Activated naive CD8-positive, alpha-beta T cell (primary cell): ENCODE results near the gene RGPD6.
"Not testable (repeated sequence)": the region's sequence is repeated elsewhere in the genome, so short reads cannot be mapped to it uniquely, and the experiment has no call there.

Experiments used
- H3K27ac Mint-ChIP-seq: one replicate; pipeline ENCODE4 v1.8.0; 2021; ENCODE audit warnings: mixed read lengths
- H3K27me3 Mint-ChIP-seq: one replicate; pipeline ENCODE4 v1.8.0; 2021; ENCODE audit warnings: mixed read lengths
- H3K36me3 Mint-ChIP-seq: one replicate; pipeline ENCODE4 v1.8.0; 2021; ENCODE audit warnings: mixed read lengths
- H3K4me1 Mint-ChIP-seq: one replicate; pipeline ENCODE4 v1.8.0; 2021; ENCODE audit warnings: low read depth, mixed read lengths
- H3K4me3 Mint-ChIP-seq: one replicate; pipeline ENCODE4 v1.8.0; 2021; ENCODE audit warnings: mild to moderate bottlenecking, mixed read lengths
- H3K9me3 Mint-ChIP-seq: one replicate; pipeline ENCODE4 v1.8.0; 2021; ENCODE audit warnings: low read depth, mixed read lengths

The RGPD6 gene

DNA sequence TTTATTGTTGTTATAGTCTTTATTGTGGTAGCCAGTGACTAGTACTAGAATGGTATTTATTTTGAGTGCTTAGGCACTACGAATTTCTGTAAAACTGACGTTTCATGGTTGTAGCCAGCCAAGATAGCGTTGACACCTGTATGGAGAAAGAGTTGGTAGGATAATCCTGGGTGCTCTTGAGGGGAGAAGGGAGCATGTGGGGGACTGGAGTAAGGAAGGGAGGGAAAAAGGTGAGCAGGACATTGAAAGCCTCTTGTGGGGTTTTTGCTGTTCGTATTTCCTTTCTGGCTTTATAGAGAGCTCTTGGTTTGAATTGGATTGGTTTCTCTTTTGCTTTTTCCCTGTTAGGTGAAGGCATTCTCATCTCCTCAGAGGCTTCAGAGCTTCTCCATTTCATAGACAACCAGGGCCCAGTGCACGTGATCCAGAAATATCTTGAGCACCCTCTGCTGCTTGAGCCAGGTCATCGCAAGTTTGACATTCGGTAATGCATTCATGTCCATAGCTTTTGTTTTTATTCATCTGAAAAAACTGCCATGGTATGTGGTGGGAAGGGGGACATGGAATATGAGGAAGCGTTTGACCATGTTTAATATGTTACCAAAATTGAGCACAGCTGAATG, 77.2 kb downstream of the RGPD6 start:
- not testable (repeated sequence) for H3K4me3 Mint-ChIP-seq, H3K36me3 Mint-ChIP-seq, H3K27ac Mint-ChIP-seq, H3K9me3 Mint-ChIP-seq, H3K27me3 Mint-ChIP-seq, H3K4me1 Mint-ChIP-seq

- not testable (repeated sequence) for H3K36me3 Mint-ChIP-seq, H3K27ac Mint-ChIP-seq, H3K4me3 Mint-ChIP-seq, H3K27me3 Mint-ChIP-seq, H3K9me3 Mint-ChIP-seq, H3K4me1 Mint-ChIP-seq
Measured at GRCh38 chr2:110496027-110496426, 81.0 kb downstream of the RGPD6 start.

DNA sequence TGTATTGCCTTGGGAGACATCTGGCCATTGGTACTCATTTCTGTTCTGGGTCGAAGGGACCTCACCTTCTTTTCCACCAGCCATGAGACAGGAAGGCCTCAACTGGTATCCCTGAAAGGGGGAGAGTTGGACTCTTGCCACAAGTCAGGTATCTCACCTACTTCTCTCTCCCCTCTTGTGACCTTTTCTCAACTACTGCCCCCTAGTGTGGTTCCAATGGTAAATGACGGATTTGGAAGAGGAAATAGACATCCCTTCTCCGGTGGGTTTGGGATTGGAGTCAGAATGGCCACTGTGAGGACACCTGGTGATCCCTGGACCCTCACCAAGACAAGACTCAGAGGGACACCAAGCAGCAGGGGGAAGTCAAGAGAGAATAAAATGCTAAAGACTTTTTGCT, 82.5 kb downstream of the RGPD6 start:
- H3K27ac Mint-ChIP-seq, H3K27me3 Mint-ChIP-seq, H3K4me3 Mint-ChIP-seq, H3K4me1 Mint-ChIP-seq, H3K36me3 Mint-ChIP-seq, H3K9me3 Mint-ChIP-seq: not testable (repeated sequence)

DNA sequence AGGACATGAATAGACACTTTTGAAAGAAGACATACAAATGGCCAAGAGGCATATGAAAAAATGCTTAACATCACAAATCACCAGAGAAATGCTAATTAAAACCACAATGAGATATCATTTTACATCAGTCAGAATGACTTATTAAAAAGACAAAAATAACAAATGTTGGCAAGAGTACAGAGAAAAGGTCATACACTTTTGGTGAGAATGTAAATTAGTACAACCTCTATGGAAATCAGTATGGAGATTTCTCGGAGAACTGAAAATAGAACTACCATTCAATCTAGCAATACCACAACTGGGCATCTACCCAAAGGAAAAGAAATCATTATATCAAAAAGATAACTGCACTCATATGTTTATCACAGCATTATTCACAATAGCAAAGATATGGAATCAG, 88.0 kb downstream of the RGPD6 start:
- not testable (repeated sequence) for H3K9me3 Mint-ChIP-seq, H3K4me3 Mint-ChIP-seq, H3K36me3 Mint-ChIP-seq, H3K27me3 Mint-ChIP-seq, H3K4me1 Mint-ChIP-seq, H3K27ac Mint-ChIP-seq

- not testable (repeated sequence) for H3K9me3 Mint-ChIP-seq, H3K4me1 Mint-ChIP-seq, H3K4me3 Mint-ChIP-seq, H3K36me3 Mint-ChIP-seq, H3K27ac Mint-ChIP-seq, H3K27me3 Mint-ChIP-seq
Measured at GRCh38 chr2:110482697-110483096, 94.3 kb downstream of the RGPD6 start.

- H3K9me3 Mint-ChIP-seq, H3K36me3 Mint-ChIP-seq, H3K27me3 Mint-ChIP-seq, H3K27ac Mint-ChIP-seq, H3K4me1 Mint-ChIP-seq, H3K4me3 Mint-ChIP-seq: not testable (repeated sequence)
Measured at GRCh38 chr2:110481200-110481599, 95.8 kb downstream of the RGPD6 start.

DNA sequence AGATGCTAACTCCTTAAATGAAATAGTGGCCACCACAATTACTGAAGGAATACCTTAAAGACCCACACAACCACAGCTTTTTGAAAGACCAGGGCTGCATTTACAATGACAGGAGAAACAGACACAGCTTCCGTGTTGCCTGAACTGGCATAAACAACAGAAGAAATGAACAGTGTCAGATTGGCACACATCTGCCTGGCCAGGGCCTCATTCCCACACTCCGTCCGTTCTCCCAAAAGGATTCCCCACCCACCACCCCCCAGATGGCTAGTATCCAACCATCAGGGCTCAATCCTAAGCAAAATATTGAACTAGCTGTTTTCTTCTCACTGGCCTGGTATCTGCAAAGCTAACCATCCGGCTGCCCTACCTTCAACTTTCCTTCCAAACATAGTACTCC, 96.9 kb downstream of the RGPD6 start:
- not testable (repeated sequence) for H3K4me3 Mint-ChIP-seq, H3K36me3 Mint-ChIP-seq, H3K27me3 Mint-ChIP-seq, H3K9me3 Mint-ChIP-seq, H3K4me1 Mint-ChIP-seq, H3K27ac Mint-ChIP-seq

- H3K27me3 Mint-ChIP-seq, H3K4me1 Mint-ChIP-seq, H3K4me3 Mint-ChIP-seq, H3K9me3 Mint-ChIP-seq, H3K36me3 Mint-ChIP-seq, H3K27ac Mint-ChIP-seq: not testable (repeated sequence)
Measured at GRCh38 chr2:110477370-110477769, 99.7 kb downstream of the RGPD6 start.

GRCh38 chr2:110476952-110477351, 100.1 kb downstream of the RGPD6 start:
- H3K4me1 Mint-ChIP-seq, H3K36me3 Mint-ChIP-seq, H3K27me3 Mint-ChIP-seq, H3K27ac Mint-ChIP-seq, H3K9me3 Mint-ChIP-seq, H3K4me3 Mint-ChIP-seq: not testable (repeated sequence)

GRCh38 chr2:110475627-110476359, 101.2 kb downstream of the RGPD6 start:
- H3K4me3 Mint-ChIP-seq, H3K9me3 Mint-ChIP-seq, H3K27ac Mint-ChIP-seq, H3K27me3 Mint-ChIP-seq, H3K4me1 Mint-ChIP-seq, H3K36me3 Mint-ChIP-seq: not testable (repeated sequence)

DNA sequence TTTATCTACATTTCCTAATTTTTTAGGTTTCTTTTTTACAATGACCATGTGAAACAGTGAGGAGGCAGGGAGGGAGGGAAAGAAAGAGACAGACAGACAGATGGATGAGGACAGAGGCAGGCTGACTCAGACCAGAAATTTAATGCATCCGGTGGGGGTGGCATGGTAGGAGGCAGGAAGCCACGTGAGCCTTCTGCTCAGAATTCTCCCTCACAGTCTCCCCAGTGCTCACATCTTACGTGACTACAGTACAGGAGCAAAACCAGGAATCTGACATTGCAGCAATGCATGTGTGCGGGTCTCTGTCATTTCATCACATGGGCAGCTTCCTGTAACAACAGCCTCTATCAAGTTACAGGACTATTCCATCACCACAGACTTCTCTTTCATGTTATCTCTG, 102.1 kb downstream of the RGPD6 start:
- not testable (repeated sequence) for H3K4me1 Mint-ChIP-seq, H3K27me3 Mint-ChIP-seq, H3K9me3 Mint-ChIP-seq, H3K36me3 Mint-ChIP-seq, H3K27ac Mint-ChIP-seq, H3K4me3 Mint-ChIP-seq

DNA sequence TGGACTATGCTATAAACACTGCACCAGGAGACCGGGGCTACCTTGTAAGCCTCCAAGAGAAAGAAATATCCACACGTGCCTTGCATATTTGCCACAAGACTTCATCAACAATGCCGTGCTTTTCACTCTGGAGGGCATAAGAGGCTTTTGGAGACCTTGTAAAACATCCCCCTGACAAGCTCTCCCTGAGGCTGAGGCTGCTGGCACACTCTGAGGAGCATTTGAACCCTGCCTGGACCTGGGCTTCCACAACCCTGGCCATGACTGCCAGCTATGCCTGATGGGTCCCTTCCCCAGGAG, 104.0 kb downstream of the RGPD6 start:
- H3K27me3 Mint-ChIP-seq, H3K9me3 Mint-ChIP-seq, H3K4me3 Mint-ChIP-seq, H3K4me1 Mint-ChIP-seq, H3K36me3 Mint-ChIP-seq, H3K27ac Mint-ChIP-seq: not testable (repeated sequence)

- H3K27ac Mint-ChIP-seq, H3K27me3 Mint-ChIP-seq, H3K4me3 Mint-ChIP-seq, H3K9me3 Mint-ChIP-seq, H3K36me3 Mint-ChIP-seq, H3K4me1 Mint-ChIP-seq: not testable (repeated sequence)
Measured at GRCh38 chr2:110472171-110473058, 104.6 kb downstream of the RGPD6 start, which contains the start of gene LIMS4. Gene LIMS4, minus strand, starts transcription at chr2:110472816. Its CDS starts 38 bp downstream, at chr2:110472778.

DNA sequence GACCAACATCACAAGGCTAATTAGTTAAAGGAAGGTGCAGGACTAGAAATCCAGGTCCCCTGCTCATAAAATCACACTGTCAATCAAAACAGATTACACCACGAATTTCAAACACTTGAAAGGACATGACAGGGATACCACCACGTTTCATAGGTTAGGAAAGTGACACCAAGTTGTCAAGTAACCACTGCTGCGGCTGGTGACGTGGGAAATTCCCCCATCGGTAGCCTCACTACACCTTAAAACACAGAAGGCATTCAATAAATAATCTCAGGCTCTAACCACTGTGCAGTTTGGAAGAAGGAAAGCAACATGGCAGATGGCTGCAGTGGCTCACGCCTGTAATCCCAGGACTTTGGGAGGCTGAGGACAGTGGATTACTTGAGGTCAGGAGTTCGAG, 108.1 kb downstream of the RGPD6 start:
- H3K27ac Mint-ChIP-seq, H3K27me3 Mint-ChIP-seq, H3K4me1 Mint-ChIP-seq, H3K4me3 Mint-ChIP-seq, H3K9me3 Mint-ChIP-seq, H3K36me3 Mint-ChIP-seq: not testable (repeated sequence)

DNA sequence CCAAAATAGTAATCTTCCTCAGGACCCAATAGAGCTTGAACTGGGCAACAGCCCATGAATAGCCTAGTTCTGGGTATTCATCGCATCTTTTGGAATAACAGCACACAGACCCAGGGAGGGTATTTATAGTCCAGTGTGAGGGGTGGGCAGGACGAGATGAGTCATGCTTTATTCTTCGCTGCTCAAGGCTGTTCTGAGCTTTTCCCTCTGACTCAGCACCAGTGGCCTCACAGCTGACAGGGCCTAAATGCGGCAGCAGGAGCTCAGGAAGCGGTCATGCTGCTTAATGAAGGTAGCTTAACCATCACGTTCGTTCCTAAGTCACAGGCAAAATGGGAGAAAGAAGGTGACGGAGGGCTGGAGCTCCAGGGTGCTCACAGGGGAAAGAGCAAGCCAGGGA, 111.7 kb downstream of the RGPD6 start:
- not testable (repeated sequence) for H3K27ac Mint-ChIP-seq

More for the DNA sequence above, 111.7 kb downstream of the RGPD6 start:
- H3K9me3 Mint-ChIP-seq, H3K27me3 Mint-ChIP-seq, H3K4me3 Mint-ChIP-seq, H3K36me3 Mint-ChIP-seq, H3K4me1 Mint-ChIP-seq: not testable (repeated sequence)
